ENCODE results near the gene CD44.

The CD44 gene

DNA sequence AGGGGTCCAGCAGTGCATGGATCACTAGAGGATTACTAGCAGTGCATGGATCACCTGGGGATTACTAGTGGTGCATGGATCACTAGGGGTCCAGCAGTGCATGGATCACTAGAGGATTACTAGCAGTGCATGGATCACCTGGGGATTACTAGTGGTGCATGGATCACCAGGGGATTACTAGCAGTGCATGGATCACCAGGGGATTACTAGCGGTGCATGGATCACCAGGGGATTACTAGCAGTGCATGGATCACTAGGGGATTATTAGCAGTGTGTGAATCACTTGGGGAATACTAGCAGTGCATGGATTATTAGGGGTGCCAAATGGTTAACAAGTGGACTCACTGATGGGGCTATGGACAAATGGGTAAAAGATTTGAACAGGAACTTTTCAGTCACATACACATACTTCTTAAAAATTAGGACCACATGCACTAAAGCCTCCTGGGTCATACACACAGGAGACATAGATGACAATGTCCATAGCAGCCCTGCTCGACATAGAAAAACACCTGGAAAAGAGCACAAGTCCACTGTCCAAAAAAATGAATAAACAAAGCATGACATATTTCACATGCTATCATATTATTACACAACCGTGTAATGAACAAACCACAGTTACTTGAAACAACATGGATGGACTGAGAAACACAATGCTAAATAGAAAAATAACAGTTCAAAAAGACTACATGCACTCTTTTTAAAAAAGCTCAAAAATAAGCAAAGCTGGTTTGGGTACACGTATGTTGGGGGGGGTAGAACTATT lies 109.8 kb downstream of the CD44 start:
- TF ChIP-seq JUND (IDR thresholded peaks at IDR 0.05; ENCODE audit: low read depth): no peak
- in situ Hi-C loops (cut with HindIII; ENCODE audit: low pct_unique_long_range_greater_than_20kb, low sequenced_read_pairs): no loop called here
- DNase-seq (ENCODE audit: low read depth in 1 of 2, low spot score in 1 of 2): no peak

DNA sequence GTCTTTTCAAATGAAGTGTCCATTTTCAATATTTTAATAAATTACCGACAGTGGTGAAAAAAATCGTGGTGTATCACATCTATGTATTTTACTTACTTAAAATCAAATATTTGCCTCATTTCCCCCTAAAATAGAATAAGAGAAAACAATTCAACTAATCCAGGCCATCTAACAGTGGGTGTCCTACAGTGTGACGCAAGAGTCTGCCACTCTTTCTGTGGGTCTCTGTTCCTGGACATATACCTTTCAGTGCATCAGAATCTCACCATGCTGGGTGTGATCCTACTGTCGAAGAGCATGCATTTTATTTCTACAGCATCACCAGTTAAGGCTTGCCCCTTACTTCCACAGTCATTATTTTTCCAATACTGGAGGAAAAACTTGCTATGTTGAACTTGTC lies 111.2 kb downstream of the CD44 start:
- no peak for TF ChIP-seq JUND (IDR thresholded peaks at IDR 0.05; ENCODE audit: low read depth)
- DNase-seq (ENCODE audit: low read depth in 1 of 2, low spot score in 1 of 2): no peak
- in situ Hi-C loops (cut with HindIII; ENCODE audit: low pct_unique_long_range_greater_than_20kb, low sequenced_read_pairs): no loop called here

DNA sequence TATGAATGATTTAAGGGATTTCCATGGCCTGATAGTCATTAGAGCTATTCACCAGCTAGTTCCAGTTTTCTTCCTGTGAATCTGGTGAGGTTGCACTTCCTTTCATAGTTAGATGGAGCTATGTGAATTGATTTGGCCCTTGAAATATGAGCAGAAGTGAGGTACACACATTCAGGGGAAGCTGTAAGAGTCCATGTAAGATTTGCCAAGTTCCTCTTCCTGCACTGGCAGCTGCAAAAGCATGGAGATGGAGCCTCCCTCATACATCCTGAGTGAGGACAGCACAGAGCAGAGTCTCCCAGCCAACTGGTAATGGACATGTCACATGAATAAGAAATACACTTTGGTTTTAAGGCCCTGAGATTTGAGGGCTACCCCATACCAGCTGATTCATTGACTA lies 111.7 kb downstream of the CD44 start:
- in situ Hi-C loops (cut with HindIII; ENCODE audit: low pct_unique_long_range_greater_than_20kb, low sequenced_read_pairs): no loop called here
- DNase-seq (ENCODE audit: low read depth in 1 of 2, low spot score in 1 of 2): no peak
- TF ChIP-seq JUND (IDR thresholded peaks at IDR 0.05; ENCODE audit: low read depth): no peak

DNA sequence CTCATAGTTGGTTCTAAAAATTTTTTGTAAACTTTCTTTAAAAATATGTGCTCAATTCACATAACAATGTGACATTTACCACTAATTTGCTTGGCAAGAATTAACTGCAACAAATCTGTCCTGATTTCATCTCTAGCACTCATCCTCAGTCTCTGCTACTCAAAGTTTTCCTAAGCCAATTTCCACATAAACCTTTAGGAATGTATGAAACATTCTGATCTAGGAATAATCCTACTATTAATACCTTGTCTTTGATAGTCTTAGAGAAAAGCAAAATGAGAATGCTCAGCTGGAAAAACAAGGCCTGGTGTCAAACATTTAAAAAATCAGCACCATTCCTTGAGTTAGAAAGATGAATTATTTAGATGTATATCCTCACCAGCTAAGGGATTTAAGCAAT lies 114.3 kb downstream of the CD44 start:
- in situ Hi-C loops (cut with HindIII; ENCODE audit: low pct_unique_long_range_greater_than_20kb, low sequenced_read_pairs): no loop called here
- no peak for TF ChIP-seq JUND (IDR thresholded peaks at IDR 0.05; ENCODE audit: low read depth)
- no peak for DNase-seq (ENCODE audit: low read depth in 1 of 2, low spot score in 1 of 2)

DNA sequence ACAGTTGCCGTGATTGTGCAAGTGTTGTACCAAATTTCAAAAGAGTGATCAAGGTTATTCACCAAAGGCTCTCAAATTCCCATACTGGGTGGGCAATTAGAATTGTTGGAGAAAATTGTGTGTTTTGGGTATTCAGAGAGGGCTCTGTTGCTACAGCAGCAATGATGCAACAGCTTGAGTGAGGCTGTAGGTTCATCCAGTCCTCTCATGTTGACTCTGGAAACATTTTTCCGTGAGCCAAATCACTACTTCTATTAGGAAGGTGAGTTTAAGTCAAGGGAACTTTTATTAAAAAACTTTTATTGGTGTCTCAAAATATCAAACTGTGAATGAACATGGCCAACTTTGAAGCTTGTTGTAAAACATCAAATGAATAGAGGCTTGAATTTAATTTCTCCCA lies 116.5 kb downstream of the CD44 start:
- DNase-seq (ENCODE audit: low read depth in 1 of 2, low spot score in 1 of 2): no peak
- TF ChIP-seq JUND (IDR thresholded peaks at IDR 0.05; ENCODE audit: low read depth): no peak
- in situ Hi-C loops (cut with HindIII; ENCODE audit: low pct_unique_long_range_greater_than_20kb, low sequenced_read_pairs): no loop called here

DNA sequence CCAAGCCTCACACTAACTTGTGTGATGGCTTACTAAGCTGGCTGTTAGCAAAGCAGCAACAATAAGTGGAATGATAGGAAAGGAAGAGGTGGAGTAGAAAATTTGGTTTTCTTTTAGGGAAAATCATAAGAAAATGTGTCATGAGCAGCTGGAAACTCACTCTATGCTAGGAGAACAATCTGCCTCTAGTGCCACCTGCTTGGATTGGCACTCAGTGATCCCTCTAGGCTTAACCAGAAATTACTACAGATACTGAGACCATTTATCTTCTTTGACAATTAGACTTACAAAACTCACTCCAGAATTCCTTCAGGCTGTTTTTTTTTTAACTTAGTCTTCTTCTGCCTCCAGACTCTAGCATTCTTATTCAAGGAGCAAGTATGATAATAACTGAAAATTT lies 117.3 kb downstream of the CD44 start:
- TF ChIP-seq JUND (IDR thresholded peaks at IDR 0.05; ENCODE audit: low read depth): no peak
- in situ Hi-C loops (cut with HindIII; ENCODE audit: low pct_unique_long_range_greater_than_20kb, low sequenced_read_pairs): no loop called here

DNA sequence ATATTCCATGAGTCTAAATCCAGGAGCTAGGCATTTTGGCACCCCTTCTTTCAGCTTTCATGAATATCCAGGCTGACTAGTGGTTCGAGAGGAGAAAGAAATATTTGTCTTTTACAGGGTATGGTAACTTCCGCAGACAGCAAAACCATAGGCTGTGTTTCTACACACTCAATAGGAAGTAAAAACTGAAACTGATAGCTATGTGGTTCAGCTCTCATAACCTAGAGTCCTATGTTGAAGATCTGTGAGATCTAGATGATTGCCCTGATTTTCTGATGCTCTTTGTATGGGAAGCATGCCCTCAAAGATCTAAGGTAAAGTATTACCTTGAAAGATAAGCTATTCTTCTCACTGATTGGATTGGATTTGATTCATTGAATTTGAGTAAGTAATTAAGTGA lies 118.3 kb downstream of the CD44 start:
- TF ChIP-seq JUND (IDR thresholded peaks at IDR 0.05; ENCODE audit: low read depth): no peak
- no peak for DNase-seq (ENCODE audit: low read depth in 1 of 2, low spot score in 1 of 2)
- in situ Hi-C loops (cut with HindIII; ENCODE audit: low pct_unique_long_range_greater_than_20kb, low sequenced_read_pairs): no loop called here

More for the DNA sequence above, 117.3 kb downstream of the CD44 start:
- DNase-seq (ENCODE audit: low read depth in 1 of 2, low spot score in 1 of 2): no peak

DNA sequence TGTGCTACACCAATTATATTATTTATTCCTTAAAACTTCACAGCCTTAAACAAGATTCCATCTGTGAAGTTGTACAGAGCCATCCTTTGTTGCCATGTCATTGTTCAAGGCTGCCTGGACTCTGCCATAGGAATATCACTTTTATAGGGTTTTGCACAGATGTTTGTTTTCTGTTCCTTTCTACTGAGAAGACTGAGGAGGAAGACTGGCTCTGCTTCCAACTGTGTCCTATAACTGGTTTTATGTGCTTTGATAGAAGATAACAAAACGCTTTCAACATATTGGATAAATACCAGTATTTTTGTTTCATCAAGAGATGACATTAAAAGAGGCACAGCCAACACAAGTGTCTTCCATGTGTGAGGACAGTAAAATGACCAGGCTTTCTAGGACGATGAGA lies 120.6 kb downstream of the CD44 start:
- no peak for DNase-seq (ENCODE audit: low read depth in 1 of 2, low spot score in 1 of 2)
- no peak for TF ChIP-seq JUND (IDR thresholded peaks at IDR 0.05; ENCODE audit: low read depth)
- in situ Hi-C loops (cut with HindIII; ENCODE audit: low pct_unique_long_range_greater_than_20kb, low sequenced_read_pairs): no loop called here

DNA sequence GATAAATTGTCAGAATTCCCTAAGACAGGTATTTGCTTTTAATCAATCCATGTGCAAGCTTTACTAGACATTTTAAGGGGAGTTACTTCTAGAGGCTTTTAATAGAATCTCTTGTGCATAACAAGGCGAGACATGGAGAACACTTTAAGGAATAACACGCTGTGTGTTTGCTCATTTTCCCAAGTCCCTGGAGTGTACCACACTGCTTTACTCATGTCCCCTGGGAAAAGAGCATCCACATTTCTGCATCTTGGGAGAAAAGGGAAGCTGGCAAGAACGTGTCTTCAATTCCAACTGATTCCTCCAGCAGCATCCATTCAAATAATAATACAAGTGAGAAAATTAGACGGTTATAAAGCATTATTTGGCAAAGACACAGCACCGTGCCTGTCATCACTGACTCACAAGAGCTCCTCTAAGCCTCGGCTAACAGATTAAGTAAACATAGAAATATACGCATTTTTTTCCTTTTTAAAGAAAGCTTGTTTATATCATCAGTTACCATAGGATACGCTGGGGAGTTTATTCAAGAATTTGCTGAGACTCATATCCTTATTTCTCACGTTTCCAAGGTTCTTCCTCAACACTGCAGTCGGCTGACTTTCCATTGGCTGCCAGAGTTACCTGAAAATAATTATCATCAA lies 121.5 kb downstream of the CD44 start:
- no peak for TF ChIP-seq JUND (IDR thresholded peaks at IDR 0.05; ENCODE audit: low read depth)
- no peak for DNase-seq (ENCODE audit: low read depth in 1 of 2, low spot score in 1 of 2)
- in situ Hi-C loops (cut with HindIII; ENCODE audit: low pct_unique_long_range_greater_than_20kb, low sequenced_read_pairs): no loop called here

DNA sequence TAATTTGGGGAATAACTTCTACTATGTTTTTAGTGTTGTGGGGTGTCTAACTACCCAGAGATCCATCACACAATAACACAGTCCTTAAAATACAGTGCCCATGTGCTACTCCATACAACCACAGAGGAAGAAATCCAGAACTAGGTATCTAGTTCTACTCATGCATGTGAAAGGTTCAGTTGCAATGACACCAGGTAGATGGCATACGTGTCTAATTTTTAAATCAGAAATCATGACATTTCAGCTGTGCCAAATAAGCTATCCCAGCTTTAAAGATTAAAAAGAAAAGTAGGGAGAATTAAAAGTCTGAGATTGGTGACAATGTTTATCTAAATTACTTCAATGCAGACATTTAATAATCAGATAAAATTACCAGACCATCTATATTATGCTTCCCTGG lies 122.2 kb downstream of the CD44 start:
- in situ Hi-C loops (cut with HindIII; ENCODE audit: low pct_unique_long_range_greater_than_20kb, low sequenced_read_pairs): no loop called here
- DNase-seq (ENCODE audit: low read depth in 1 of 2, low spot score in 1 of 2): peak in 1 of 2 experiments; percentile 55
- no peak for TF ChIP-seq JUND (IDR thresholded peaks at IDR 0.05; ENCODE audit: low read depth)

DNA sequence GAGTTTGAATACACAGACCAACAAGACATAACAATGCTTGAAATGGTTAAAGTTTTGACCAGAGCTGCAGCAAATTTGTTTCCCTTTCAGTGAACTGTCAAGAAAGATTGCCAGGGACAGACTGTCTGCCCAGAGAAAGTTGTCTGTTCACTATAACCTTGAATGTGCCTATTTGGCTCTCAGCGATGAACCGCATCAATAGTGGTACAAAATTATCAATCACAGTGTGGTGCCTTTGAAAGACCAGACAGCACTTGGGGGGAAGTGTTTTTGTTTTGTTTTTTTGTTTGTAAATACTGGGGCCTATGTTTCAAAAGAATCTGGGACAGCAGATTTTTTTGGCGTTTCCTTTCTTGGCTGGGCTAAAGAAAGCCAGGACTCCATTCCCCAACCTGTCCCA lies 123.1 kb downstream of the CD44 start:
- no peak for DNase-seq (ENCODE audit: low read depth in 1 of 2, low spot score in 1 of 2)
- TF ChIP-seq JUND (IDR thresholded peaks at IDR 0.05; ENCODE audit: low read depth): no peak
- in situ Hi-C loops (cut with HindIII; ENCODE audit: low pct_unique_long_range_greater_than_20kb, low sequenced_read_pairs): no loop called here

DNA sequence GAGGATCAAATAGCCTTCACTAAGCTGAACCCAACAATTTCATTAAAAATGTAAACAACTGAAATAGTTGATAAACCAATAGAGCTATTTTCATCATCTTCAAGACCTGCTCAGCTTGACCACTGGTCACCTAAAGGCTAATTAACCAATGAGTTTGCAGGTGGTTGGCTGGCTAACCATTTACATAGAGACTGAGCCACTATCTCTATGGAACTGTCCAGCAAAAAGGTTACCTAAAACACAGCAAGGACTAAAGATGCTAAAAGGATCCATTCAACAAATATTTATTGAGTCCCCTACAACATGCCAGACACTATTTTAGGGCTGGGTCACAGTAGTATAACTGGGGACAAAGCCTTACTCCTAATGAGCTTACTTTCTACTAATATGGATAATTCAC lies 123.8 kb downstream of the CD44 start:
- in situ Hi-C loops (cut with HindIII; ENCODE audit: low pct_unique_long_range_greater_than_20kb, low sequenced_read_pairs): no loop called here
- TF ChIP-seq JUND (IDR thresholded peaks at IDR 0.05; ENCODE audit: low read depth): no peak
- DNase-seq (ENCODE audit: low read depth in 1 of 2, low spot score in 1 of 2): no peak

DNA sequence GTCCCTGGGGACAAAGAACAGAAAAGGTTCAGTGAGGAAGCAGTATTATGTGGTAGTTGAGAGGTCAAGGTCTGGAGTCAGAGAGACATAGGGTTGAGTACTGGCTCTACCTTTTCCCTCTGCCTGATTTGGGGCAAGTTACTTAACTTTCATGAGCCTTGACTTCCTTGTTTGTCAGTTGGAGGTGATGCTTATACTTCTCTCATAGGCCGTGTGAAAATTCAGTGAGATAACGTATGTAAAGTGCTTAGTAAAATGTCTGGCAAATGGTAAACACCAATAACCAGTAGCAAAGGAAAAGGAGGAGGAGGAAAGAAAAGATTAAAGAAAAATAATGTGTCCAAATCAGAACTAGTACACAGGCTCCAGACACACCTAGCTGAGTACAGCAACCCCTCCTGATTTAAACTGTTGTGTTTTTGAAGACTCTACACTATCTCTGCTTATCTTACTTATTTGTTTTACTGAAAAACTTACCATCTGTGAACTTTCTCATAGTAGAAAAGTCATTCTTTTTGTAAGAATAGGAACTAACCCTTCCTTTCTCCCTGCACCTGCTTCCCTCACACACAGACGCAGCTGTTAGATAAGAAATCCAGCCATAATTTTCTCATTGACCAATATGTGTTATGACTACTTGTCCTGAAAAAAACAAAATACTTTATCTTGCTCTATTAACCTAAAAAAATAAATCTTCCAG lies 126.9 kb downstream of the CD44 start:
- in situ Hi-C loops (cut with HindIII; ENCODE audit: low pct_unique_long_range_greater_than_20kb, low sequenced_read_pairs): no loop called here
- DNase-seq (ENCODE audit: low read depth in 1 of 2, low spot score in 1 of 2): no peak
- no peak for TF ChIP-seq JUND (IDR thresholded peaks at IDR 0.05; ENCODE audit: low read depth)
